ENCODE measurements around the gene TMEM131. TPM values are rescaled to one million over a fixed set of nuclear protein-coding genes. Genes with fewer than 3 reads are reported as not detected.

The TMEM131 gene
- total and polyA plus RNA-seq, 2 experiments from 2014 or later = 9.2 to 22.7 TPM

DNA sequence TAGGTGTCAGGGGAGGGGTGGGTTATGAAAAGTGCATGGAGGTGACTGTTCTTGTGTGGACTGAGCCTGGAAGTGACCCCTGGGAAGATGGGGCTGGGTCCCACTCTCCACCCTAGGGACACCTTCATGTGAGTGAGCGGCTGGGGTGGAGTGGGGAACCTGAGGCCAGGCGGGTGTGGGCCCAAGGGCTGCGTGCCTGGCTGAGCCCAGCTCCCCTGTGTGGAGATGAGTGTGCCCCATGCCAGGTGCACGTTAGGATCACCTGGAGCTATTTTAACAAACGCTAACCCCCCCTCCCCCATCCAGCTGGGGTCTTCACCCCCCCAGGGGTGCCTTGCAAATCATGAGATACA is 255.9 kb downstream of the TMEM131 start:
- ATAC-seq = no peak
- Histone ChIP-seq H3K27me3 (ENCODE audit: insufficient read depth) (no peaks in the 10 kb centered on the region), H4K20me1 (replicated peaks; ENCODE audit: insufficient read depth) (no peaks in the 10 kb centered on the region), H3K9me2 (ENCODE audit: insufficient read depth) (0 out of 2 replicates have a peak, but pooled peaks cover 4% of the 10 kb centered on the region), H3K4me3 (no peak overlapping the region), H3K36me3 (ENCODE audit: insufficient read depth) (no peaks in the 10 kb centered on the region), H3K4me2 (no peak overlapping the region), H3K27ac (ENCODE audit: low read depth) (no peak overlapping the region), H3F3A (replicated peaks; ENCODE audit: low read depth) (no peaks in the 10 kb centered on the region), H2AFZ (no peak overlapping the region), H3K4me1 (ENCODE audit: insufficient read depth) (no peaks in the 10 kb centered on the region), H3K79me2 (replicated peaks; ENCODE audit: insufficient read depth) (no peaks in the 10 kb centered on the region)
- Mint-ChIP-seq H3K27ac (no peak overlapping the region), H3K4me3 (no peak overlapping the region), H3K4me1 (peaks cover 4% of the 10 kb centered on the region; the same call in 2 of the 3 replicates), H3K9me3 (no peaks in the 10 kb centered on the region), H3K36me3 (ENCODE audit: low read depth) (no peaks in the 10 kb centered on the region; the same call in 2 of the 3 replicates), H3K27me3 (ENCODE audit: insufficient read depth, low read depth, poor library complexity) (peaks cover 21% of the 10 kb centered on the region)
- no peak for DNase-seq (ENCODE audit: low spot score)
- TF ChIP-seq POLR2AphosphoS5 (IDR thresholded peaks at IDR 0.05; ENCODE audit: low read depth) (no peak), EZH2phosphoT487 (IDR thresholded peaks at IDR 0.05; ENCODE audit: unreplicated experiment) (no peak), EZH2 (IDR thresholded peaks at IDR 0.05; ENCODE audit: low read depth, unreplicated experiment) (no peak), STAT1 (IDR thresholded peaks at IDR 0.05; ENCODE audit: unreplicated experiment) (no peak), CREB1 (CRISPR knock-in tag; IDR thresholded peaks at IDR 0.05; ENCODE audit: low read depth) (no peak), ZNF331 (CRISPR knock-in tag; IDR thresholded peaks at IDR 0.05; ENCODE audit: low read depth) (no peak), ZNF114 (CRISPR knock-in tag; IDR thresholded peaks at IDR 0.05) (no peak), JUNB (IDR thresholded peaks at IDR 0.05; ENCODE audit: unreplicated experiment) (no peak), NANOG (IDR thresholded peaks at IDR 0.05; ENCODE audit: borderline replicate concordance) (no peak)
- TF ChIP-seq, protein P1, sequence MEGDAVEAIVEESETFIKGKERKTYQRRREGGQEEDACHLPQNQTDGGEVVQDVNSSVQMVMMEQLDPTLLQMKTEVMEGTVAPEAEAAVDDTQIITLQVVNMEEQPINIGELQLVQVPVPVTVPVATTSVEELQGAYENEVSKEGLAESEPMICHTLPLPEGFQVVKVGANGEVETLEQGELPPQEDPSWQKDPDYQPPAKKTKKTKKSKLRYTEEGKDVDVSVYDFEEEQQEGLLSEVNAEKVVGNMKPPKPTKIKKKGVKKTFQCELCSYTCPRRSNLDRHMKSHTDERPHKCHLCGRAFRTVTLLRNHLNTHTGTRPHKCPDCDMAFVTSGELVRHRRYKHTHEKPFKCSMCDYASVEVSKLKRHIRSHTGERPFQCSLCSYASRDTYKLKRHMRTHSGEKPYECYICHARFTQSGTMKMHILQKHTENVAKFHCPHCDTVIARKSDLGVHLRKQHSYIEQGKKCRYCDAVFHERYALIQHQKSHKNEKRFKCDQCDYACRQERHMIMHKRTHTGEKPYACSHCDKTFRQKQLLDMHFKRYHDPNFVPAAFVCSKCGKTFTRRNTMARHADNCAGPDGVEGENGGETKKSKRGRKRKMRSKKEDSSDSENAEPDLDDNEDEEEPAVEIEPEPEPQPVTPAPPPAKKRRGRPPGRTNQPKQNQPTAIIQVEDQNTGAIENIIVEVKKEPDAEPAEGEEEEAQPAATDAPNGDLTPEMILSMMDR (conservative IDR thresholded peaks at IDR 0.05; ENCODE audit: low read depth in 2 of 2) = no peak
- TF ChIP-seq, protein P2, sequence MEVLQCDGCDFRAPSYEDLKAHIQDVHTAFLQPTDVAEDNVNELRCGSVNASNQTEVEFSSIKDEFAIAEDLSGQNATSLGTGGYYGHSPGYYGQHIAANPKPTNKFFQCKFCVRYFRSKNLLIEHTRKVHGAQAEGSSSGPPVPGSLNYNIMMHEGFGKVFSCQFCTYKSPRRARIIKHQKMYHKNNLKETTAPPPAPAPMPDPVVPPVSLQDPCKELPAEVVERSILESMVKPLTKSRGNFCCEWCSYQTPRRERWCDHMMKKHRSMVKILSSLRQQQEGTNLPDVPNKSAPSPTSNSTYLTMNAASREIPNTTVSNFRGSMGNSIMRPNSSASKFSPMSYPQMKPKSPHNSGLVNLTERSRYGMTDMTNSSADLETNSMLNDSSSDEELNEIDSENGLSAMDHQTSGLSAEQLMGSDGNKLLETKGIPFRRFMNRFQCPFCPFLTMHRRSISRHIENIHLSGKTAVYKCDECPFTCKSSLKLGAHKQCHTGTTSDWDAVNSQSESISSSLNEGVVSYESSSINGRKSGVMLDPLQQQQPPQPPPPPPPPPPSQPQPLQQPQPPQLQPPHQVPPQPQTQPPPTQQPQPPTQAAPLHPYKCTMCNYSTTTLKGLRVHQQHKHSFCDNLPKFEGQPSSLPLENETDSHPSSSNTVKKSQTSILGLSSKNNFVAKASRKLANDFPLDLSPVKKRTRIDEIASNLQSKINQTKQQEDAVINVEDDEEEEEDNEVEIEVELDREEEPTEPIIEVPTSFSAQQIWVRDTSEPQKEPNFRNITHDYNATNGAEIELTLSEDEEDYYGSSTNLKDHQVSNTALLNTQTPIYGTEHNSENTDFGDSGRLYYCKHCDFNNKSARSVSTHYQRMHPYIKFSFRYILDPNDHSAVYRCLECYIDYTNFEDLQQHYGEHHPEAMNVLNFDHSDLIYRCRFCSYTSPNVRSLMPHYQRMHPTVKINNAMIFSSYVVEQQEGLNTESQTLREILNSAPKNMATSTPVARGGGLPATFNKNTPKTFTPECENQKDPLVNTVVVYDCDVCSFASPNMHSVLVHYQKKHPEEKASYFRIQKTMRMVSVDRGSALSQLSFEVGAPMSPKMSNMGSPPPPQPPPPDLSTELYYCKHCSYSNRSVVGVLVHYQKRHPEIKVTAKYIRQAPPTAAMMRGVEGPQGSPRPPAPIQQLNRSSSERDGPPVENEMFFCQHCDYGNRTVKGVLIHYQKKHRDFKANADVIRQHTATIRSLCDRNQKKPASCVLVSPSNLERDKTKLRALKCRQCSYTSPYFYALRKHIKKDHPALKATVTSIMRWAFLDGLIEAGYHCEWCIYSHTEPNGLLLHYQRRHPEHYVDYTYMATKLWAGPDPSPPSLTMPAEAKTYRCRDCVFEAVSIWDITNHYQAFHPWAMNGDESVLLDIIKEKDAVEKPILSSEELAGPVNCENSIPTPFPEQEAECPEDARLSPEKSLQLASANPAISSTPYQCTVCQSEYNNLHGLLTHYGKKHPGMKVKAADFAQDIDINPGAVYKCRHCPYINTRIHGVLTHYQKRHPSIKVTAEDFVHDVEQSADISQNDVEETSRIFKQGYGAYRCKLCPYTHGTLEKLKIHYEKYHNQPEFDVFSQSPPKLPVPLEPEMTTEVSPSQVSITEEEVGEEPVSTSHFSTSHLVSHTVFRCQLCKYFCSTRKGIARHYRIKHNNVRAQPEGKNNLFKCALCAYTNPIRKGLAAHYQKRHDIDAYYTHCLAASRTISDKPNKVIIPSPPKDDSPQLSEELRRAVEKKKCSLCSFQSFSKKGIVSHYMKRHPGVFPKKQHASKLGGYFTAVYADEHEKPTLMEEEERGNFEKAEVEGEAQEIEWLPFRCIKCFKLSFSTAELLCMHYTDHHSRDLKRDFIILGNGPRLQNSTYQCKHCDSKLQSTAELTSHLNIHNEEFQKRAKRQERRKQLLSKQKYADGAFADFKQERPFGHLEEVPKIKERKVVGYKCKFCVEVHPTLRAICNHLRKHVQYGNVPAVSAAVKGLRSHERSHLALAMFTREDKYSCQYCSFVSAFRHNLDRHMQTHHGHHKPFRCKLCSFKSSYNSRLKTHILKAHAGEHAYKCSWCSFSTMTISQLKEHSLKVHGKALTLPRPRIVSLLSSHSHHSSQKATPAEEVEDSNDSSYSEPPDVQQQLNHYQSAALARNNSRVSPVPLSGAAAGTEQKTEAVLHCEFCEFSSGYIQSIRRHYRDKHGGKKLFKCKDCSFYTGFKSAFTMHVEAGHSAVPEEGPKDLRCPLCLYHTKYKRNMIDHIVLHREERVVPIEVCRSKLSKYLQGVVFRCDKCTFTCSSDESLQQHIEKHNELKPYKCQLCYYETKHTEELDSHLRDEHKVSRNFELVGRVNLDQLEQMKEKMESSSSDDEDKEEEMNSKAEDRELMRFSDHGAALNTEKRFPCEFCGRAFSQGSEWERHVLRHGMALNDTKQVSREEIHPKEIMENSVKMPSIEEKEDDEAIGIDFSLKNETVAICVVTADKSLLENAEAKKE (CRISPR knock-in tag; IDR thresholded peaks at IDR 0.05) = no peak
- TF ChIP-seq, protein P3, sequence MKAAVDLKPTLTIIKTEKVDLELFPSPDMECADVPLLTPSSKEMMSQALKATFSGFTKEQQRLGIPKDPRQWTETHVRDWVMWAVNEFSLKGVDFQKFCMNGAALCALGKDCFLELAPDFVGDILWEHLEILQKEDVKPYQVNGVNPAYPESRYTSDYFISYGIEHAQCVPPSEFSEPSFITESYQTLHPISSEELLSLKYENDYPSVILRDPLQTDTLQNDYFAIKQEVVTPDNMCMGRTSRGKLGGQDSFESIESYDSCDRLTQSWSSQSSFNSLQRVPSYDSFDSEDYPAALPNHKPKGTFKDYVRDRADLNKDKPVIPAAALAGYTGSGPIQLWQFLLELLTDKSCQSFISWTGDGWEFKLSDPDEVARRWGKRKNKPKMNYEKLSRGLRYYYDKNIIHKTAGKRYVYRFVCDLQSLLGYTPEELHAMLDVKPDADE (IDR thresholded peaks at IDR 0.05) = no peak
- TF ChIP-seq, protein P4, sequence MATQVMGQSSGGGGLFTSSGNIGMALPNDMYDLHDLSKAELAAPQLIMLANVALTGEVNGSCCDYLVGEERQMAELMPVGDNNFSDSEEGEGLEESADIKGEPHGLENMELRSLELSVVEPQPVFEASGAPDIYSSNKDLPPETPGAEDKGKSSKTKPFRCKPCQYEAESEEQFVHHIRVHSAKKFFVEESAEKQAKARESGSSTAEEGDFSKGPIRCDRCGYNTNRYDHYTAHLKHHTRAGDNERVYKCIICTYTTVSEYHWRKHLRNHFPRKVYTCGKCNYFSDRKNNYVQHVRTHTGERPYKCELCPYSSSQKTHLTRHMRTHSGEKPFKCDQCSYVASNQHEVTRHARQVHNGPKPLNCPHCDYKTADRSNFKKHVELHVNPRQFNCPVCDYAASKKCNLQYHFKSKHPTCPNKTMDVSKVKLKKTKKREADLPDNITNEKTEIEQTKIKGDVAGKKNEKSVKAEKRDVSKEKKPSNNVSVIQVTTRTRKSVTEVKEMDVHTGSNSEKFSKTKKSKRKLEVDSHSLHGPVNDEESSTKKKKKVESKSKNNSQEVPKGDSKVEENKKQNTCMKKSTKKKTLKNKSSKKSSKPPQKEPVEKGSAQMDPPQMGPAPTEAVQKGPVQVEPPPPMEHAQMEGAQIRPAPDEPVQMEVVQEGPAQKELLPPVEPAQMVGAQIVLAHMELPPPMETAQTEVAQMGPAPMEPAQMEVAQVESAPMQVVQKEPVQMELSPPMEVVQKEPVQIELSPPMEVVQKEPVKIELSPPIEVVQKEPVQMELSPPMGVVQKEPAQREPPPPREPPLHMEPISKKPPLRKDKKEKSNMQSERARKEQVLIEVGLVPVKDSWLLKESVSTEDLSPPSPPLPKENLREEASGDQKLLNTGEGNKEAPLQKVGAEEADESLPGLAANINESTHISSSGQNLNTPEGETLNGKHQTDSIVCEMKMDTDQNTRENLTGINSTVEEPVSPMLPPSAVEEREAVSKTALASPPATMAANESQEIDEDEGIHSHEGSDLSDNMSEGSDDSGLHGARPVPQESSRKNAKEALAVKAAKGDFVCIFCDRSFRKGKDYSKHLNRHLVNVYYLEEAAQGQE (IDR thresholded peaks at IDR 0.05; ENCODE audit: unreplicated experiment) = no peak
